ENCODE data around the gene TNNT3.

The TNNT3 gene

GRCh38 chr11:1894759-1895158 is 24.7 kb upstream of the TNNT3 start:
- H3K4me3 ChIP-seq (ENCODE audit: control insufficient read depth, low read depth, low read length), result no peak overlapping the region
- DNase-seq (ENCODE audit: low read depth), result no peak
- TF ChIP-seq, protein P1, sequence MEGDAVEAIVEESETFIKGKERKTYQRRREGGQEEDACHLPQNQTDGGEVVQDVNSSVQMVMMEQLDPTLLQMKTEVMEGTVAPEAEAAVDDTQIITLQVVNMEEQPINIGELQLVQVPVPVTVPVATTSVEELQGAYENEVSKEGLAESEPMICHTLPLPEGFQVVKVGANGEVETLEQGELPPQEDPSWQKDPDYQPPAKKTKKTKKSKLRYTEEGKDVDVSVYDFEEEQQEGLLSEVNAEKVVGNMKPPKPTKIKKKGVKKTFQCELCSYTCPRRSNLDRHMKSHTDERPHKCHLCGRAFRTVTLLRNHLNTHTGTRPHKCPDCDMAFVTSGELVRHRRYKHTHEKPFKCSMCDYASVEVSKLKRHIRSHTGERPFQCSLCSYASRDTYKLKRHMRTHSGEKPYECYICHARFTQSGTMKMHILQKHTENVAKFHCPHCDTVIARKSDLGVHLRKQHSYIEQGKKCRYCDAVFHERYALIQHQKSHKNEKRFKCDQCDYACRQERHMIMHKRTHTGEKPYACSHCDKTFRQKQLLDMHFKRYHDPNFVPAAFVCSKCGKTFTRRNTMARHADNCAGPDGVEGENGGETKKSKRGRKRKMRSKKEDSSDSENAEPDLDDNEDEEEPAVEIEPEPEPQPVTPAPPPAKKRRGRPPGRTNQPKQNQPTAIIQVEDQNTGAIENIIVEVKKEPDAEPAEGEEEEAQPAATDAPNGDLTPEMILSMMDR (conservative IDR thresholded peaks at IDR 0.05; ENCODE audit: control insufficient read depth, insufficient read depth, low read depth, low read length), result no peak

DNA sequence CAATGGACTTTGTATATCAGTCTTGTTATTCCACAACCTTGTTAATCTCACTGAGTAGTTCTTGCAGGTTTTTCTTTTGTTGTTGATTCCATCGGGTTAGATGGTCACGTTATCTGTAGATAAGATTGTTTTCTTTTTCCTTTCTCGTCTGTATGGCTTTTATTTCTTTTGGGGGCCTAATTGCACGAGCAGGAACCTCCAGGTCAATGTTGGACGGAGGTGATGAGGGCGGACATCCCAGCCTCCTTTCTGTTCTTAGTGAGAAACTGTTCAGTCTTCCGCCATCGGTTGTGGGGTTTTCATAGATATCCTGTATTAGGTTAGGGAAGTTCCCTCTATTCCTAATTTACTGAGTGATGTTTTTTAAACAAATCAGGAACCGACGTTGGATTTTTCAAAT is 23.0 kb upstream of the TNNT3 start:
- TF ChIP-seq, protein P1 (conservative IDR thresholded peaks at IDR 0.05; ENCODE audit: control insufficient read depth, insufficient read depth, low read depth, low read length), result no peak
- DNase-seq (ENCODE audit: low read depth), result no peak
- H3K4me3 ChIP-seq (ENCODE audit: control insufficient read depth, low read depth, low read length), result no peak overlapping the region

- TF ChIP-seq, protein P1 (conservative IDR thresholded peaks at IDR 0.05; ENCODE audit: control insufficient read depth, insufficient read depth, low read depth, low read length), result no peak
- H3K4me3 ChIP-seq (ENCODE audit: control insufficient read depth, low read depth, low read length), result no peak overlapping the region
- DNase-seq (ENCODE audit: low read depth), result no peak
Observed at GRCh38 chr11:1896923-1897322, 22.6 kb upstream of the TNNT3 start.

DNA sequence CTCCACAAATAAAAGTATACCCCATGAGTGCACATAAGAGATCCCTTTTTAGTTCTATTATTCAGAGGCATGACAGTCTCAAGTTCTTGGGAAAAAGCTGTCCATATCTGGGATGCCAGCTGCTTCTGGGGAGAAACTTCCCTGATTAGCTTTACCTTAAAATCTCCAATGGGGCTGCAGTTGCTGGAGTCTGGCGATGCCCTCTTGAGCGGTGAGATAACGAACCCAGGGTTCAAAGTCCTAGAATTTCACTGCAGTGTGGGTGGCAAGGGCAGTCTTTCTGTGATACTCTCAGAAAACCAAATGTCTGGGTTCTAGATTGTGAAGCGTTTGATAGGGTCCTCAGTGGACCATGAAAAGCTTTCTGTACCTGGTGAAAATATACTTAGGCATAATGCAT is 20.4 kb upstream of the TNNT3 start:
- H3K4me3 ChIP-seq (ENCODE audit: control insufficient read depth, low read depth, low read length), result no peak overlapping the region
- TF ChIP-seq, protein P1 (conservative IDR thresholded peaks at IDR 0.05; ENCODE audit: control insufficient read depth, insufficient read depth, low read depth, low read length), result no peak
- DNase-seq (ENCODE audit: low read depth), result no peak

- no peak overlapping the region for H3K4me3 ChIP-seq (ENCODE audit: control insufficient read depth, low read depth, low read length)
- DNase-seq (ENCODE audit: low read depth), result no peak
- TF ChIP-seq, protein P1 (conservative IDR thresholded peaks at IDR 0.05; ENCODE audit: control insufficient read depth, insufficient read depth, low read depth, low read length), result no peak
Observed at GRCh38 chr11:1899686-1900085, 19.8 kb upstream of the TNNT3 start.

GRCh38 chr11:1906181-1906580 is 13.3 kb upstream of the TNNT3 start:
- no peak overlapping the region for H3K4me3 ChIP-seq (ENCODE audit: control insufficient read depth, low read depth, low read length)
- DNase-seq (ENCODE audit: low read depth), result no peak
- TF ChIP-seq, protein P1 (conservative IDR thresholded peaks at IDR 0.05; ENCODE audit: control insufficient read depth, insufficient read depth, low read depth, low read length), result no peak
